ENCODE results near the gene ACSF3.
"Not testable (repeated sequence)": the region's sequence is repeated elsewhere in the genome, so short reads cannot be mapped to it uniquely, and the experiment has no call there.

The ACSF3 gene

DNA sequence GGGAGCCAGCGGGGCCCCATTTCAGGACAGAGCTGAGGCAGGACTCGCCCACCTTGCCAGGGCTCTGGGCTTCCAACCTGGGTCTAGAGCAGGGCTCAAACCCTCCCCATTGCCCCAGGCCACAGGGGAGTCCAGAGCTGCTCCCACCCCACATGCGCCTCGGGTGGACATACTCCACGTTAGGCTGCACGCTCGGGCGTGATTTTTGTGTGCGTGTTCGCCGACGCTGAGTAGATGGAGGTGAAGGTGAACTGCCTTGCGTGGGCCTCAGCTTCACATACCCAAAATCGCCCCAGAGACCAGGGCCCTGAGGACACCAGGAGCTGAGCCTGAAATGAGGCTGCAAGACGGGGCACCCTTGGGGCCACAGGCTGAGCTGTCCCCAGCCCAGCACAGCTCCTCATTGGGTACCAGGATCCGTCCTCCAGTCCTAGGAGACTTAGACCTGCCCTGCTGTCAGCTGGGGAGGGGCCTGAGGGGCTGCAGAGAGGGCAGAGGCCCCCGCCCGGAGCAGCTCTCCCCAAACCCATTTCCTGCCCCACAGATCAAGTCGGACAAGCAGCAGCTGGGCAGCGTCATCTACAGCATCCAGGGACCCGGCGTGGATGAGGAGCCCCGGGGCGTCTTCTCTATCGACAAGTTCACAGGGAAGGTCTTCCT is 86.1 kb downstream of the ACSF3 start:
- no peak for DNase-seq

DNA sequence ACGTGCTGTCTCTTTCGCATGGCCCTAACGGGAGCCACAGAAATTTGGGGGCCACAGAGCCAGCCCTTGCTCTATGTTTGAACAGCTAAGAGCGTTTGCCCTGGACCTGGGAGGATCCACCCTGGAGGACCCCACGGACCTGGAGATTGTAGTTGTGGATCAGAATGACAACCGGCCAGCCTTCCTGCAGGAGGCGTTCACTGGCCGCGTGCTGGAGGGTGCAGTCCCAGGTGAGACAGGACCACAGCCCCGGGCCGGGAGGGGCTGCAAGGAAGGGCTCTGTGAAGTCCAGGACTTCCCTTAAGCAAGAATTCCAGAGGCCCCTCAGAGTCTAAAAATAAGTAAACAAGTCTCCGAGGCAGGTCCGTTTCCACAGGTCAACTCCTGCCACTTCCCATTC is 89.8 kb downstream of the ACSF3 start:
- DNase-seq = no peak

DNA sequence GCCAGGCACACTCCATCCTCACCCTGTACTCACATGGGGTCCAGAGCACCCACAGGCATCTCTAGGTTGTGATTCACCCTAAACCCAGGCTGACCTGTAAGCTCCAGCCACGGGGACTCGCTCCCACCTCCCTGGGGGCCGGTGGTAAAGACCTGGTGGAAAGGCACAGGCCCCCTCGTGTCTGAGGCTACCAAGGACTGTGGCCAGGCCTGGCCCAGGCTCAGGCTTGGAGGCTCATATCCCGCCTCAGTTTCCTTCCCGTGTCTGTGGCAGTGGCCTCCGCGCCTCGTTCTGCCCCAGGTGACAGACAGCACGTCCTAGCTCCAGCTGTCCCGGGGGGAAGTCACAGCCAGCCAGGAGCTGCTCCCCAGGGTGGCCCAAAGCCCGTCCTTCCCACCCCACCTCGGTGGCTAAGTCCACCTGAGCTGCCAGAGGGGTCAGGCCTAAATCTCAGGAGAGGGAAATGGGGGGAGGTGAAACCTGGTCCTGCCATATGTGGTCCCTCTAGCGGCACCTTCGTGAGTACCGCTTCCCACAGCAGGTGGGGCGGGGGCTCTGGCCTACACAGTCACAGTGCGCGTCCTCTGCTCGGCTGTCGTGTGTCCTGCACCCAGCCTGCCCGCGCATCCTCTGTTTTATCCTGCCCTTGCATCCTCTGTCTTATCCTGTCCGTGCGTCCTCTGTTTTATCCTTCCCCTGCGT is 90.5 kb downstream of the ACSF3 start:
- DNase-seq = no peak

DNA sequence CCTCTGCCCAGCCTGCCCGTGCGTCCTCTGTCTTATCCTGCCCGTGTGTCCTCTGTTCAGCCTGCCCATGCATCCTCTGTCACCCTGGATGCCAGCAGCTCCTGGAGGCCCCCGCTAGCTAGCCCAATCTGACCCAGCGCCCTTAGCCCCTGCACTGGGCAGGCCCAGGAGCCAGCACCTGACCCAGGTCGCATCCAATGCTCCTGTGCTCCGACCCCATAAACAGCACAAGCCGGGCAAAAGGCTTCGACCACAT is 91.0 kb downstream of the ACSF3 start:
- no peak for DNase-seq

DNA sequence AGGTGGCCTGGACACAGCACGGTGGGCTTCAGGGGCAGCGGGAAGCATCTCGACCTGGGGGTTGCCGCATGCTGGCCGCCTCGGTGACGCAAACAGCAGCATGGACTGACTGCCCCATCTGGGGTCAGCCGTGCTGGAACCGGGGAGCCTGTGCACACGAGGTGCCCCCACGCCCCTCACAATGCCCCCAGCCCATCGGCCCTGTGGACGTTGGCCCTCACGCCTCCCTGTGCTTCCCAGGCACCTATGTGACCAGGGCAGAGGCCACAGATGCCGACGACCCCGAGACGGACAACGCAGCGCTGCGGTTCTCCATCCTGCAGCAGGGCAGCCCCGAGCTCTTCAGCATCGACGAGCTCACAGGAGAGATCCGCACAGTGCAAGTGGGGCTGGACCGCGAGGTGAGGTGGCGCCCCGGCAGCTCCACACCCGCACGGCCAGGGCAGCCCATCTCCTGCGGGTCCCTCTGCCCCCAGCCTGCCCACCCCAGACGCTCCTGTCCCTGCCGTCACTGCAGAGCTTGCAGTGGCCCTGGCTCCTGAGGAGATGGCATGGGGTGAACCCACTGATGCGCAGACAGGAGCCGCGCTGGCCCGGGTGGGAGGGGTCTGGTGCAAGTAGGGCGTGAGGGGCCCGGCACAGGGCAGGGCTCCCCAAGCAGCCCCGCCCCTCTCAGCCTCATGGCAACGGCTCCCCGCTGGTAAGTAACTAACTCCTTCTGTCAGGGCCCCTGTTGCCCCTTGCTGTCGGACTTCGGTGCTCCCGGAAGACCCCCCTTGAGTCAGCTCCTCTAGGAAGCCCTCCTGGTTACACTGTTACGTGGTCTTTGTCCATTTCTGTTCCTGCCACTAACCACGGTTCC is 91.5 kb downstream of the ACSF3 start:
- DNase-seq = no peak

DNA sequence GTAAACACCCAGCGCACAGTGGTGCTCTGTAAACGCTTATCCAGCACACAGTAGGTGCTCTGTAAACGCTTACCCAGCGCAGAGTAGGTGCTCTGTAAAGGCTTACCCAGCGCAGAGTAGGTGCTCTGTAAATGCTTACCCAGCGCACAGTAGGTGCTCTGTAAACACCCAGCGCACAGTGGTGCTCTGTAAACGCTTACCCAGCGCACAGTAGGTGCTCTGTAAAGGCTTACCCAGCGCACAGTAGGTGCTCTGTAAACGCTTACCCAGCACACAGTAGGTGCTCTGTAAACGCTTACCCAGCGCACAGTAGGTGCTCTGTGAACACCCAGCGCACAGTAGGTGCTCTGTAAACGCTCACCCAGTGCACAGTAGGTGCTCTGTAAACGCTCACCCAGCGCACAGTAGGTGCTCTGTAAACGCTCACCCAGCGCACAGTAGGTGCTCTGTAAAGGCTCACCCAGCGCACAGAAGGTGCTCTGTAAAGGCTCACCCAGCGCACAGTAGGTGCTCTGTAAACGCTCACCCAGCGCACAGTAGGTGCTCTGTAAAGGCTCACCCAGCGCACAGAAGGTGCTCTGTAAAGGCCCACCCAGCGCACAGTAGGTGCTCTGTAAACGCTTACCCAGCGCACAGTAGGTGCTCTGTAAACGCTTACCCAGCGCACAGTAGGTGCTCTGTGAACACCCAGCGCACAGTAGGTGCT is 92.4 kb downstream of the ACSF3 start:
- not testable (repeated sequence) for DNase-seq

DNA sequence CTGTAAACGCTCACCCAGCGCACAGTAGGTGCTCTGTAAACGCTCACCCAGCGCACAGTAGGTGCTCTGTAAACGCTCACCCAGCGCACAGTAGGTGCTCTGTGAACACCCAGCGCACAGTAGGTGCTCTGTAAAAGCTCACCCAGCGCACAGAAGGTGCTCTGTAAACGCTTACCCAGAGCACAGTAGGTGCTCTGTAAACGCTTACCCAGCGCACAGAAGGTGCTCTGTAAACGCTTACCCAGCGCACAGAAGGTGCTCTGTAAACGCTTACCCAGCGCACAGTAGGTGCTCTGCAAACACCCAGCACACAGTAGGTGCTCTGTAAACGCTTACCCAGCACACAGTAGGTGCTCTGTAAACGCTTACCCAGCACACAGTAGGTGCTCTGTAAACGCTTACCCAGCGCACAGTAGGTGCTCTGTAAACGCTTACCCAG is 93.0 kb downstream of the ACSF3 start:
- not testable (repeated sequence) for DNase-seq

DNA sequence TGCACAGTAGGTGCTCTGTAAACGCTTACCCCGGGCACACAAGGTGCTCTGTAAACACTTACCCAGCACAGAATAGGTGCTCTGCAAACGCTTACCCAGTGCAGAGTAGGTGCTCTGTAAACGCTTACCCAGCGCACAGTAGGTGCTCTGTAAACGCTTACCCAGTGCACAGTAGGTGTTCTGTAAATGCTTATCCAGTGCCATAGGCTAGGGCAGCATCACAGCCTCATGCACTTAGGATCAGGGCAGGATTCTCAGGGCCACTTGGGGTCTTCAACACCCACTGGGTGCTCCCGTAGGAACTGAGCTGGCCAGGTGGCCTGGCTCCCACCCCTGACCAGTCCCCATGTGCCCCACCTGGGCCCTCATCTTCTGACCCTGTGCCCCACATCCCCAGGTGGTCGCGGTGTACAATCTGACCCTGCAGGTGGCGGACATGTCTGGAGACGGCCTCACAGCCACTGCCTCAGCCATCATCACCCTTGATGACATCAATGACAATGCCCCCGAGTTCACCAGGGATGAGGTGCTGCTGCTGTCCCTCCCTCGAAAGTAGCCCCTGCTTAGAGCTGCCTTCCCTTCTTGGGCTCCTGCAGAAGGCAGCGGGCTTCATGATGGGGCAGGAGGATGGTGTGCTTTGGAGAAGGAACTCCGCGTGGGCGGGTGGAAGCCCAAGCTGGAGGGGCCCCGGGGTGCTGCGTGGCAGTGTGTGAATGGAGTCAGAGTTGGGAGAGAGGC is 93.5 kb downstream of the ACSF3 start:
- DNase-seq = peak; percentile 41

DNA sequence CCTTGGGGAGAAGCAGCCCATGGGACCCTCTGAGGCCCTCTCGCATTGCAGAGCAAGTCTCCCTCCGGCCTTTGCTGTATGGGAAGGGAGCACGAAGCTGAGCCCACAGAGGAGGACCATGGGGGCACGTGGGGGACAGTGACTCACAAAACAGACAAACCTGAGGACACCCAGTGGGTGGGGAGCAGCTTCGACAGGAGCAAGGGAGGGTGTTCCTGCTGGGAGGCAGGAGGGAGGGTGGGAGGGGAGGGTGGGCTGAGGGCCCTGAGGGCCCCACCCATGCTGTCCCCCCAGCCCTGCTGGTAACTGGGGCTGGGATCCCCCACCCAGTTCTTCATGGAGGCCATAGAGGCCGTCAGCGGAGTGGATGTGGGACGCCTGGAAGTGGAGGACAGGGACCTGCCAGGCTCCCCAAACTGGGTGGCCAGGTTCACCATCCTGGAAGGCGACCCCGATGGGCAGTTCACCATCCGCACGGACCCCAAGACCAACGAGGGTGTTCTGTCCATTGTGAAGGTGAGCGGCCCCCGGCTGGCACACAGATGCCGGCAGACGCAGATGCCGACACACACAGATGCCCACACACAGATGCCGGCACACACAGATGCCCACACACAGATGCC is 94.2 kb downstream of the ACSF3 start:
- DNase-seq = peak; percentile 32

DNA sequence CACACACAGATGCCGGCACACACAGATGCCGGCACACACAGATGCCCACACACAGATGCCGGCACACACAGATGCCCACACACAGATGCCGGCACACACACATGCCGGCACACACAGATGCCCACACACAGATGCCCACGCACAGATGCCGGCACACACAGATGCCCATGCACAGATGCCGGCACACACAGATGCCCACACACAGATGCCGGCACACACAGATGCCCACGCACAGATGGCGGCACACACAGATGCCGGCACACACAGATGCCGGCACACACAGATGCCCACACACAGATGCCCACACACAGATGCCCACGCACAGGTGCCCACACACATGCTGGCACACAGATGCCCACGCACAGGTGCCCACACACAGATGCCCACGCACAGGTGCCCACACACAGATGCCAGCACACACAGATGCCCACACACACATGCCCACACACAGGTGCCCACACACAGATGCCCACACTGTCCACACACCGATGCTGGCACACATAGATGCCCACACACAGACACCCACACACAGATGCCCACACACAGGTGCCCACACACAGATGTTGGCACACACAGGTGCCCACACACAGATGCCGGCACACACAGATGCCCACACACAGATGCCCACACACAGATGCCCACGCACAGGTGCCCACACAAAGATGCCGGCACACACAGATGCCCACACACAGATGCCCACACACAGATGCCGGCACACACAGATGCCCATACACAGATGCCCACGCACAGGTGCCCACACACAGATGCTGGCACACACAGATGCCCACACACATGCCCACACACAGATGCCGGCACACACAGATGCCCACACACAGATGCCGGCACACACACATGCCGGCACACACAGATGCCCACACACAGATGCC is 95.1 kb downstream of the ACSF3 start:
- not testable (repeated sequence) for DNase-seq

DNA sequence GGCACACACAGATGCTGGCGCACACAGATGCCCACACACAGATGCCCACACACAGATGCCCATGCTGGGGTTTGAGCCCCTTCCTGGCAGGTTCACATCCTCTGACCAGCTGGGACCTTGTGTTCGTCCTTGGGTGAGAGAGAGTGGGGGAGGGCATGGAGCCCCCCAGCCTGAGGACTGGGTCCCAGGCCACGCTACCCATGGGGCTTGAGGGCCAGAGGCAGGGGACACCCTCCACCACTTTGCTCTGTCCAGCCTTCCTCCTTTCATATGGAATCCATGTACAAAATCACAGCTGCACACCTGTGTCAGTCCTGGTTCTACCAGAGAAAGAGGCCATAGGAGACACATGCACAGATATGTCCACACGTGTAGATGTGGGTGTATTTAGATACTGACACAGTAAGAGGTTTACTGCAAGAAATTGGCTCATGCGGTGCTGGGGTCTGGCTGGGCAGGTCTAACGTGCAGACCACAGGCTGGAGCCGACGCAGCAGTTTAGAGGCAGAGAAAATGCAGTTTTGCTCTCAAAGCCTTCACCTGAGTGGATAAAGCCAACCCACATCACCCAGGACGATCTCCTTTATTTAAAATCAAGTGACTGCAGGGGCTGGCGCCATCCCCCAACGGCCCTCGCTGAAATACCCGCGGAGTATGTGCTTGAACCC is 95.8 kb downstream of the ACSF3 start:
- peak; percentile 29 for DNase-seq

DNA sequence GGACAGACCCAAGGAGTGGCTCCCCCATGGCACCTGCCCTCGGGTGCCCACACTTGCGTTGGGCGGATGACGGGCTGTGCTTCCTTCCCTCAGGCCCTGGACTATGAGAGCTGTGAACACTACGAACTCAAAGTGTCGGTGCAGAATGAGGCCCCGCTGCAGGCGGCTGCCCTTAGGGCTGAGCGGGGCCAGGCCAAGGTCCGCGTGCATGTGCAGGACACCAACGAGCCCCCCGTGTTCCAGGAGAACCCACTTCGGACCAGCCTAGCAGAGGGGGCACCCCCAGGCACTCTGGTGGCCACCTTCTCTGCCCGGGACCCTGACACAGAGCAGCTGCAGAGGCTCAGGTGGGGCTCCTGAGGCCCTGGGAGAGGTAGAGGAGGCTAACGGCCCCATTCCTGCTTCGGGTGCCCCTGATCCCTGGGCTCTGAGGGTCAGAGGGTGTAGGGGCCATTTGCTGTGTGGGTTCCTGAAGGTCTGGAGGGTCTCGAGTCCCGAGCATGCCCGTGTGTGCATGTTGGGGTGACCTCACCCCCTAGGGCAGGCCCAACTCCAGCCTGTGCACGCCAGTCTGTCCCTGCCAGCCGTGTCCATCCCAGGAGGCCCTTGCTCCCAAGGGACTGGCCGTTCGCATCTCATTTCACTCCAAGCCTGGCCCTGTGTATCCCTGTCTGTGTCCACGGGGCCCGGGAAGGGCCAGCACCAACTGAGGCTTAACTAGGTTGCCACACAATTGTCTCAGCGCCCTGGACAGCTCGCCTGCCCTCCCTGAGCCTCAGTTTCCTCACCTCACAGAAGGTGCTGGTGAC is 96.7 kb downstream of the ACSF3 start:
- peak; percentile 26 for DNase-seq

DNA sequence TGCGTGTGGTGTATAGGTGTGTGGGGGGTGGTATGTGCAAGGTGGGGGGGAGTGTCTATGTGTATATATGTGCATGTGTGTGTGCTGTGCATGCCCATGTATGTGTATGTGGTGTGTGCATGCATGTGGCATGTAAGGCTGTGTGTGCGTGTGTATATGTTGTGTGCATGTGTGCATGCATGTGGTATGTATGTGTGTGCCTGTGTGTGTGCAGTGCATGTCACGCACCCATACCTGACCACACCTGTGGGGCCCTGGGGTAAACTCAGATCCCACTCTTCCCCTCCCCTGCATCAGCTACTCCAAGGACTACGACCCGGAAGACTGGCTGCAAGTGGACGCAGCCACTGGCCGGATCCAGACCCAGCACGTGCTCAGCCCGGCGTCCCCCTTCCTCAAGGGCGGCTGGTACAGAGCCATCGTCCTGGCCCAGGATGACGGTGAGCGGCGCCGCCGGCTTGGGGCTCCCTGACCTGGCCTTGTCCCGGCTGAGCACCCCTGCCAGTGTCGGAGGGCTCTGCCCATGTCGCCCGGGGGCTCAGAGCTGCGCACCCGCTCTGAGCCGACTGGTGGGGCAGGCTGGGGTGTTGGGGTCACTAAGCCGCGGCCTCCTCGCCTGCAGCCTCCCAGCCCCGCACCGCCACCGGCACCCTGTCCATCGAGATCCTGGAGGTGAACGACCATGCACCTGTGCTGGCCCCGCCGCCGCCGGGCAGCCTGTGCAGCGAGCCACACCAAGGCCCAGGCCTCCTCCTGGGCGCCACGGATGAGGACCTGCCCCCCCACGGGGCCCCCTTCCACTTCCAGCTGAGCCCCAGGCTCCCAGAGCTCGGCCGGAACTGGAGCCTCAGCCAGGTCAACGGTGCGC is 97.6 kb downstream of the ACSF3 start:
- DNase-seq = peak; percentile 35

DNA sequence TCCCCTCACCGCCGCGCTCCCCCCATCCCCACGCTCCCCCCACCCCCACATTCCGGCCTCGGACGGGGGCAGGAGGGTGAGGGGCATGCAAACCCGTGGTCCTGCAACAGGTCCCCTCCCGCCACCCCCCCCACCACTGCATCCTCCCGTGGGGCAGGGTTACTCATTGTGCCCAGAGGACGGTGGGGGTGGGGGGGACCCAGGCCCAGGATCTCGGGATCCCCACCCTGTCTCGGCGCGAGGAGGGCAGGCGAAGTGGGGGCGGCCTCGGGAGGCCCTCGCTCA is 98.2 kb downstream of the ACSF3 start:
- no peak for DNase-seq

DNA sequence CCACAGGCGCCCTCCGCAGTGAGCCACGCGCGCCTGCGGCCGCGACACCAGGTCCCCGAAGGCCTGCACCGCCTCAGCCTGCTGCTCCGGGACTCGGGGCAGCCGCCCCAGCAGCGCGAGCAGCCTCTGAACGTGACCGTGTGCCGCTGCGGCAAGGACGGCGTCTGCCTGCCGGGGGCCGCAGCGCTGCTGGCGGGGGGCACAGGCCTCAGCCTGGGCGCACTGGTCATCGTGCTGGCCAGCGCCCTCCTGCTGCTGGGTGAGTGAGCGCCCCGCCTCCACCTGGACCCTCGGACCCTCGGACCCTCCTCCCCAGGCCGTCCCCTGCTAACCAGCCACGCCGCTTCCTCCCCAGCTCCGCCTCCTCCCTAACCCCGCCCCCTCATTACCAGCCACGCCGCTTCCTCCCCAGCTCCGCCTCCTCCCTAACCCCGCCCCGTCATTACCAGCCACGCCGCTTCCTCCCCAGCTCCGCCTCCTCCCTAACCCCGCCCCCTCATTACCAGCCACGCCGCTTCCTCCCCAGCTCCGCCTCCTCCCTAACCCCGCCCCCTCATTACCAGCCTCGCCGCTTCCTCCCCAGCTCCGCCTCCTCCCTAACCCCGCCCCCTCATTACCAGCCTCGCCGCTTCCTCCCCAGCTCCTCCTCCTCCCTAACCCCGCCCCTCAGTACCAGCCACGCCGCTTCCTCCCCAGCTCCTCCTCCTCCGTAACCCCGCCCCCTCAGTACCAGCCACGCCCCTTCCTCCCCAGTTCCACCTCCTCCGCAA is 98.7 kb downstream of the ACSF3 start:
- peak; percentile 73 for DNase-seq

DNA sequence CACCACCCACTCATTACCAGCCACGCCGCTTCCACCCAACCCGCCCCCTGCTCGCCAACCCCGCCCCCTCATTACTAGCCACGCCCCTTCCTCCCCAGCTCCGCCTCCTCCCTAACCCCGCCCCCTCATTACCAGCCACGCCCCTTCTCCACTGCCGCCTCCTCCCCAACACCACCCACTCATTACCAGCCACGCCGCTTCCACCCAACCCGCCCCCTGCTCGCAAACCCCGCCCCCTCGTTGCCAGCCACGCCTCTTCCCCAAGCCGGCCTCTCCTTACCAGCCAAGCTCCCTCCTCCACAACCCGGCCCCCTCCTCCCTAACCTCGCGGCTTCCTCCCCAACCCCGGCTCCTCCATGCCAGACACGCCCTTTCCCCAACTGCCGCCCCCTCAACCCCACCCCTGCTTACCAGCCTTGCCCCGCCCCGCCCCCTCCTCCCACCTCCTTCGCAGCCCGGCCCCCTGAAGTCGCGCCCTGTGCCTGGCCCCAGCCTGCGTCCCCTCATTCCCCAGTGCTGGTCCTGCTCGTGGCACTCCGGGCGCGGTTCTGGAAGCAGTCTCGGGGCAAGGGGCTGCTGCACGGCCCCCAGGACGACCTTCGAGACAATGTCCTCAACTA is 99.4 kb downstream of the ACSF3 start:
- peak; percentile 65 for DNase-seq

DNA sequence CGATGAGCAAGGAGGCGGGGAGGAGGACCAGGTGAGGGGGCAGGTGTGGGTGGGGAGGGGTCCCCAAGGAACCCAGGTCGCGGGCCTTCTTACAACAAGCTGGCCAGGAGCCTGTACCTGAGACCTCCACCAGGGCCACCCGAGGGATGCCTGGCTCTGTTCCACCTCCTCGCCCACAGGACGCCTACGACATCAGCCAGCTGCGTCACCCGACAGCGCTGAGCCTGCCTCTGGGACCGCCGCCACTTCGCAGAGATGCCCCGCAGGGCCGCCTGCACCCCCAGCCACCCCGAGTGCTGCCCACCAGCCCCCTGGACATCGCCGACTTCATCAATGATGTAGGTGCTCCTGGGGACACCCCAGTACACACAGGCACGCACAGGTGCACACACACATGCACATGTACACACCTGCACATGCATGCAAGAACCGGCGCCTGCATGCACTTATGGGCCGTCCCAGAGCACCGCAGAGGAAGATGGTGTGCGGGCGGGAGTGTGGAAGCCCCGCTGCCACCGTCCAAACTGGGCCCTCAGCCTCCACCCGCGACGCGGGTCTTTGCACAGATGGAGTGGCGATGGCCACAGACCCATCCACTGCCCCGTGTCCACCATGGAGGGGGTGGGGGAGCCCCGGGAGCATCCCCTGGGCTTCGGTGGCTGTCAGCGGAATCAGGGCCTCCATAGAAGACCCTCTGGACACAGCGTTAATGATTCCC is 100.1 kb downstream of the ACSF3 start:
- no peak for DNase-seq
